Right cardiac atrium (tissue), 5 donors: Measurements from ENCODE around the gene SNHG17. TPM values are rescaled to one million over a fixed set of nuclear protein-coding genes. Genes with fewer than 3 reads are reported as not detected.
"Not testable (repeated sequence)": the region's sequence is repeated elsewhere in the genome, so short reads cannot be mapped to it uniquely, and the experiment has no call there.

ENCODE experiments used
- ATAC-seq, 2 donors: fragments of 200-7000 bp; cut with Tn5 transposase; one replicate each; pipeline versions ENCODE4 v1.8.0 to v1.9.1; 2020; ENCODE audit warnings: moderate library complexity in 2 of 2, mild to moderate bottlenecking in 1 of 2
- DNase-seq, 3 donors: peaks; one replicate each; pipeline ENCODE4 v3.0.0-alpha.2; 2020
- H3K27ac ChIP-seq: one replicate; pipeline ENCODE4 v1.5.1; 2013; ENCODE audit warnings: mild to moderate bottlenecking, low read length, control low read depth, moderate library complexity
- H3K27me3 ChIP-seq: one replicate; pipeline ENCODE4 v1.6.1; 2013; ENCODE audit not compliant: control insufficient read depth, insufficient read depth
- H3K4me1 ChIP-seq: one replicate; pipeline ENCODE4 v1.6.1; 2013; ENCODE audit warnings: low read length; ENCODE audit not compliant: control insufficient read depth, insufficient read depth
- H3K4me3 ChIP-seq: one replicate; pipeline ENCODE4 v1.5.1; 2013; ENCODE audit warnings: low read length, control low read depth
- H3K9me3 ChIP-seq: one replicate; pipeline ENCODE4 v1.6.1; 2013; ENCODE audit warnings: low read length; ENCODE audit not compliant: control insufficient read depth
- WGBS: extraction: QIAGEN DNeasy Blood & Tissue Kit; methylation state at CpG from one replicate; pipeline ENCODE4 v1.1.7; 2013; 5-methylcytosine and 5-hydroxymethylcytosine counted together
- intact Hi-C, 4 donors: fragments of 100-400 bp; cut with DNase I; formaldehyde crosslinking; loops; one replicate each; pipeline versions ENCODE4 v1.11.0 to v1.14.0; 2022 to 2023
- polyA plus RNA-seq: library from polyadenylated mRNA; stranded (reverse); fragments of 200-250 nt; gene quantifications from one replicate; pipeline ENCODE4 v1.2.3, GENCODE V29; 2013
- total RNA-seq, 4 donors: library from RNA; stranded (reverse); fragmentation: NEBNext Ultra II Directional; extraction: Animal tissue kit (Norgen Biotek cat#: 25700); gene quantifications; one replicate each; pipeline ENCODE4 v1.2.1, GENCODE V29; 2021
- donor health status: healthy with polysubstance abuse.
- donor health status: DM: no; HTN: yes; CAD: no.
- donor health status: DM: no; HTN: no; CAD: no.
- donor health status: DM: no; HTN: yes; CAD: no; lungs with severe emphysema.
- donor health status: DM: yes; HTN: yes; CAD: no.

The SNHG17 gene
- total and polyA plus RNA-seq, 5 donors: 8.1 to 36.8 (median 8.6) TPM

DNA sequence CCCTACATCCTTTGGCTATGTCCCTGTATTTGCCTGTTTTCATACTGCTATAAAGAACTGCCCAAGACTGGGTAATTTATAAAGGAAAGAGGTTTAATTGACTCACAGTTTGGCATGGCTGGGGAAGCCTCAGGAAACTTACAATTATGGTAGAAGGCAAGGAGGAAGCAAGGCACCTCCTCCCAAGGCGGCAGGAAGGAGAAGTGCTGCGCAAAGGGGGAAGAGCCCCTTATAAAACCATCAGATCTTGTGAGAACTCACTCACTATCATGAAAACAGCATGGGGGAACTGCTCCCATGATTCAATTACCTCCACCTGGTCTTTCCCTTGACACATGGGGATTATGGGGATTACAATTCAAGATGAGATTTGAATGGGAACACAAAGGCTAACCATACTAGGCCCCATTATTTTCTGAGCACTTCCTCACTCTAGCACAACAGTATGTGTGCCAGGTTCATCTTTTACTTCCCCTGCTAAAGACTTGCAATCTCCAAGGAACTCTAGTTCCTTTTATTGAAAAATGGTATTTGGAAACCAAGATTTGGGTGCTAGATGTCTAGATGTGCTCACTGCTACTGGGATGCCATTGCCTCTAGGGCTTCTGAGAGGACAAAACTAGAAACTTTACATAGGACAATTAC is 39.3 kb downstream of the SNHG17 start:
- DNase-seq, H3K9me3 ChIP-seq, H3K27ac ChIP-seq, H3K4me3 ChIP-seq, H3K27me3 ChIP-seq, H3K4me1 ChIP-seq: not testable (repeated sequence)
- peak; percentile 40 to 77 for ATAC-seq
- 60% methylated on average over 2 of the region's 2 CpGs for WGBS
- intact Hi-C loops: loop anchor here in 1 of 4 donors (10.0 kb wide), 1 partner anchor 171 kb away; no protein-coding TSS in a partner anchor

DNA sequence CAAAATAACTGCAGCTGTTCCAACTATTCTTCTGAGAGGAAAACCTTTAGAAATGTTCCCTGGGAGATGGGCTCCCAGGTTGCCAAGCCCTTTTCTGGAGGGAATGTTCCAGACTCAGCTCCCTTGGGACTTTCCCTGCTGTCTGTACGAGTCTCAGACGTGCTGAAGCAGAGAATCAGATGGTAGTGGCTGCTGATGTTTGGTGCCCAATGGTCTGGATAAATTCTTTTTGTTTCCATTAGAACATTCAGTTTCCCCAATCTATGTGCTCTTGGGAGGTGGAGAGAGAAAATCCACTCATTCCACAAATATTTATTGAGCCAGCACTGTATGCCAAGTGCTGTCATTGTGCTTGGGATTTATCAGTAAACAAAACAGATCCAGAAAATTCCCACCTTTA is 40.0 kb downstream of the SNHG17 start:
- intact Hi-C loops: loop anchor here in 1 of 4 donors (10.0 kb wide), 1 partner anchor 170 kb away; no protein-coding TSS in a partner anchor
- Histone ChIP-seq H3K4me3 (no peak overlapping the region), H3K27me3 (no peaks in the 10 kb centered on the region), H3K27ac (no peak overlapping the region), H3K9me3 (no peaks in the 10 kb centered on the region), H3K4me1 (no peaks in the 10 kb centered on the region)
- peak in 2 of 3 donors; percentile 28 to 67 for DNase-seq
- peak; percentile 84 to 87 for ATAC-seq
- WGBS: 35% methylated on average over 2 of the region's 2 CpGs

DNA sequence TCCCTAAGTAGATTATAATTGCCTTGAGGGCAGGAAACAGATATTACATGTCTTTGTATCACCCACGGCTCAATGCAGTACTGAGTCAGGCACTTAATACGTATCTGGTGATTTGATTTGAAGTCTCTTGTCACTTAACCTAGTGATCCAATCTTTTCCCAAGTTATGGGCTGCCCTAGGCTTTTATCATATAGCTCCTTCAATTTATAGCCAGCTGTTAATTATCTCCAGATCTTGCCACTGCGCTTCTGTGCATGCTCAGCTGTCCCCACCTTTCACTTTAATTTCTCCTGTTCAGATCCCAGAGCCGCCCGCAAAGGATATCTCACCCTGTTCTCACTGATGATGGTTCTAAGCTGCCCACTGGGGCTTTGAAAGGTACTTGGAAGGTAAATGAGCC is 41.9 kb downstream of the SNHG17 start:
- intact Hi-C loops: loop anchor here in 1 of 4 donors (10.0 kb wide), 1 partner anchor 168 kb away; no protein-coding TSS in a partner anchor

DNA sequence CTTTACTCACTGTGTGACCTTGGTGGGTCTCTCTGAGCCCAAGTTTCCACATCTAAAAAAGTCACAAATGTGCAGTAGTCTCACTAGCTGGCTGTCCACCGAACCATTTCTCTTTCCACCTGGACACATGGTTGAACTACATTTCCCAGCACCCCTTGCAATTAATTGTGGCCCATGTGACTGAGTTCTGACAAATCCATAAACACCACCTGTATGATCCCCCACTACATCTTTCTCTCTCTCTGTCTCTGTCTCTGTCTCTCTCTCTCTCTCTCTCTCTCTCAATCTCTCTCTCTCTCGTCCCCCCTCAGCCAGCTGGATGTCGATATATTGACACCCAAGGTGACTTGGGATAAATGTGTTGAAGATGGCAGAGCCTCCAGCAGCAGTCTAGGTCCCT is 42.8 kb downstream of the SNHG17 start:
- 67% methylated on average over 3 of the region's 3 CpGs for WGBS
- Histone ChIP-seq H3K4me3 (no peak overlapping the region), H3K27me3 (no peaks in the 10 kb centered on the region), H3K27ac (no peak overlapping the region), H3K4me1 (no peaks in the 10 kb centered on the region), H3K9me3 (no peaks in the 10 kb centered on the region)
- ATAC-seq: no peak
- no peak for DNase-seq
- intact Hi-C loops: loop anchor here in 1 of 4 donors (10.0 kb wide), 1 partner anchor 168 kb away; no protein-coding TSS in a partner anchor

More for the DNA sequence above, 41.9 kb downstream of the SNHG17 start:
- Histone ChIP-seq H3K4me1 (no peaks in the 10 kb centered on the region), H3K4me3 (no peak overlapping the region), H3K27me3 (no peaks in the 10 kb centered on the region), H3K27ac (no peak overlapping the region), H3K9me3 (no peaks in the 10 kb centered on the region)
- WGBS: 83% methylated on average over 5 of the region's 5 CpGs
- no peak for DNase-seq
- no peak for ATAC-seq

DNA sequence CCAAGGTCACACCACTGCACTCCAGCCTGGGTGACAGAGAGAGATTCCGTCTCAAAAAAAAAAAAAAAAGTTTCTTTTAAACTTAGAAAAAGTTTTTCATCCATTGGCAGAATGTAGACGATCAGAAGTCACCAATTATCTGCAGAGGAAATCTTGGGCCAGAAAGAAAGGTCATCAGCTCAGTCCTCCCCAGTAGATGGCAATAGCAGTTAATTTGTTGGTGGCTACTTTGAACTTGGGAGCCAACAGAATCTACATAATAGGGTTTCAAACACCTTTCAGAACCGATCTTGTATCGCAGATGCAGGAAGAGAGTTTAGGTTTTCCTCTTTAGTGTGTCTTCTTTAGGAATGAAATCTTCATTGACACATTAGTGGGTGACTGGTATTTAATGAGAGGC is 47.2 kb downstream of the SNHG17 start:
- Histone ChIP-seq H3K27ac (no peak overlapping the region), H3K4me1 (no peaks in the 10 kb centered on the region), H3K9me3 (no peaks in the 10 kb centered on the region), H3K4me3 (no peak overlapping the region), H3K27me3 (no peaks in the 10 kb centered on the region)
- whole genome bisulfite sequencing: 63% methylated on average over 4 of the region's 4 CpGs
- DNase-seq: no peak
- intact Hi-C loops: no loop called here
- no peak for ATAC-seq

DNA sequence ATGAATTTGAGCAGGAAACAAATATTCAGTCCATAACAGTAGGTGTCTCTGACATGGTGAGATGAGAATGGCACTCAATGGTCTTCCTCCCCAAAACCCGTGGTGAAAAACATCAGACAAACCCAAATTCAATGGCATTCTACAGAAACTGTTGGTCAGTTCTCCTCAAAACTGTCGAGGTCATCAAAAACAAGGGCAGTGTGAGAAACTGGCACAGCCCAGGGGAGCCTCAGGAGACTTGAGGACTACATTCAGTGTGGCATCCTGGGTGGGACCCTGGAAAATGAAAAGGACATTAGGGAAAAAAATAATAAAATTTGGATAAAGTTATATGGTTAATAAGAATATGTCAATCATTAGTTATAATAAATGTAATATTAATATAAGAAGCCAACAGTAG is 48.3 kb downstream of the SNHG17 start:
- no peaks in the 10 kb centered on the region for H3K27me3 ChIP-seq
- intact Hi-C loops: no loop called here
- no peak overlapping the region for H3K4me3 ChIP-seq
- WGBS: 64% methylated on average over 2 of the region's 2 CpGs
- ATAC-seq: no peak
- no peaks in the 10 kb centered on the region for H3K9me3 ChIP-seq
- no peaks in the 10 kb centered on the region for H3K4me1 ChIP-seq
- DNase-seq: no peak
- no peak overlapping the region for H3K27ac ChIP-seq

DNA sequence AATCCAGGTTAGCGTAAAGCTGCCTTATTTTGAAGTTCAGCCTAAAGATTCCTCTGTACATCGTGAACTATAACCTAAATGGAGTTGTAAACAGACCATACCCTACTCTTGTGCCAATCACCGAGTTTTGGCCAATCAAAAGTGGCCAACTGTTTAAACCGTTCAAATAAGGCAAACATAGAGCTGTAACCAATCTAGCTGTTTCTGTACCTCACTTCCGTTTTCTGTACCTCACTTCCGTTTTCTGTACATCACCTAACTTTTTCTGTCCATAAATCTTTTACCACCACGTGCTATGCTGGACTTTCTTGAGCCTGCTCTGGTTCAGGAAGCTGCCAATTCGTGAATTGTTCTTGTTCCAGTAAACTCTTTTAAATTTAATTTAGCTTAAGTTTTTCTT is 49.1 kb downstream of the SNHG17 start:
- Histone ChIP-seq H3K27me3 (no peaks in the 10 kb centered on the region), H3K4me1 (no peaks in the 10 kb centered on the region), H3K9me3 (no peaks in the 10 kb centered on the region), H3K27ac (no peak overlapping the region), H3K4me3 (no peak overlapping the region)
- ATAC-seq (no peak), DNase-seq (no peak)
- intact Hi-C loops: no loop called here
- WGBS: 85% methylated on average over 8 of the region's 8 CpGs

DNA sequence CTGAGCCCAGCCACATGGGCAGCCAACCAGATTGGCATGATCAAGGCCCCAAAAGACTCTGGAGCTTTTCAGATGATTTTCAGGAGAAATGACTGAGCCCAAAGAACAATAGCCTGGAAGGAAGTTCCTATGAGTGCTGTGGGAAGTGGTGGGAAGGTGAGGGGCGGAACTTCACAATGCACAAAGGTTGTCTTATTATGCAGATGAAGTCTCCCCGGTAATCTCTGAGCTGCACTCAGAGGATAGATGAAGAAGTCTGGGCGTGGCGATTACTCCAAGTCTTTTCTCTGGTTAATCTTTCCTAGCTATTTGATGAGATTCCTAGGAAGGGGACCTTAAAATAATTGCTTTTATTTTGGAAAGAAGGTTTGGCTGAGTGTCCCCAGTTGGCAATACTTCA is 52.0 kb downstream of the SNHG17 start:
- no peaks in the 10 kb centered on the region for H3K27me3 ChIP-seq
- intact Hi-C loops: no loop called here
- no peak overlapping the region for H3K27ac ChIP-seq
- ATAC-seq: no peak
- no peaks in the 10 kb centered on the region for H3K9me3 ChIP-seq
- H3K4me3 ChIP-seq: no peak overlapping the region
- no peaks in the 10 kb centered on the region for H3K4me1 ChIP-seq
- no peak for DNase-seq
- WGBS: 80% methylated on average over 4 of the region's 4 CpGs

DNA sequence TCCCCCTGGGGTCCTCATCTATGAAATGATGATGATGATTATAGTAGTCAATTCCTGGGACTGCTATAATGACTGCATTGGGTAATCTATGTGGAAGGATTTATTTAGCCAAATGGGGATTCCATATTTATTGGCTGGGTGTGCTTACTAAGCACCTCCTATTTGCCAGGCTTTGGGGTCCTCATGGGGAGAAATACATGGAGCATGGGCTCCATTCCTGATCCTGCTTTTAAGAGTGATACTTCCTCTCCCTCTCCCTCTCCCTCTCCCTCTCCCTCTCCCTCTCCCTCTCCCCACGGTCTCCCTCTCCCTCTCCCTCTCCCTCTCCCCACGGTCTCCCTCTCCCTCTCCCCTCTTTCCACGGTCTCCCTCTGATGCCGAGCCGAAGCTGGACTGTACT is 57.3 kb downstream of the SNHG17 start:
- ATAC-seq, DNase-seq, H3K4me1 ChIP-seq, H3K4me3 ChIP-seq, H3K27me3 ChIP-seq, H3K9me3 ChIP-seq, H3K27ac ChIP-seq, intact Hi-C loops: not testable (repeated sequence)
- no CpG with 5 or more reads among the region's 5 CpGs for WGBS

DNA sequence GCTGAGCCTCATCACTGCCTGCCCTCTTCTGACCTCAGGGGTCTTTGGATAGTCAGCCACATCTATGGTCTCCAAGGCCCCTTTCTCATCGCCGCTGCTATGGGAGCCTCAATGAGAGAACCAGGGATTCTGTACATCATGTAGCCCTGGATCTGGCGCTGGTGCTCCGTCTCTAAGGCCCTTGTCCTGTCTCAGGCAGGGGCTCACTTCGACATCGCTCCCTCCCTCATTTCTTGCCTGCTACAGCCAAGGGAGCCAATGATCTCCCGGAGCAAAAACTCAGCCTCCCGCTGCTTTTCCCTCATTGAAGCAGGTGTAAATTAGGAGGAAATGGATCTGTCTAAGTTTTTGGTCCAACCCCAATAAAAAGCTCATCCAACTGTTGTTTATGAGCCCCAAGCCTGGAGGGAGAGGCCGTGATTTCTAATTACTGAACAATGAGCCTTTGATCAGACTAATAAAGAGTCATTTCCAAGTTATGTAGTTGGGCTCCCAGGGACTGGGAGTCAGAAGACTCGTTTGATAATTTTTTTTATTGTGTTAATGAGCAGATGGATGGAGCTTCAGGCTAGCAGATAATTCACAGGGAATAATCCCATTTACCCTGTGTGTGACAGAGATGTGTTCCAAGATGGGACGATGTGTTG is 58.0 kb downstream of the SNHG17 start:
- intact Hi-C loops: no loop called here
- peaks cover 5% of the 10 kb centered on the region for H3K4me1 ChIP-seq
- H3K27ac ChIP-seq: no peak overlapping the region
- DNase-seq: no peak
- WGBS: 79% methylated on average over 11 of the region's 11 CpGs
- ATAC-seq: no peak
- H3K27me3 ChIP-seq: no peaks in the 10 kb centered on the region
- H3K4me3 ChIP-seq: no peak overlapping the region
- H3K9me3 ChIP-seq: no peaks in the 10 kb centered on the region

DNA sequence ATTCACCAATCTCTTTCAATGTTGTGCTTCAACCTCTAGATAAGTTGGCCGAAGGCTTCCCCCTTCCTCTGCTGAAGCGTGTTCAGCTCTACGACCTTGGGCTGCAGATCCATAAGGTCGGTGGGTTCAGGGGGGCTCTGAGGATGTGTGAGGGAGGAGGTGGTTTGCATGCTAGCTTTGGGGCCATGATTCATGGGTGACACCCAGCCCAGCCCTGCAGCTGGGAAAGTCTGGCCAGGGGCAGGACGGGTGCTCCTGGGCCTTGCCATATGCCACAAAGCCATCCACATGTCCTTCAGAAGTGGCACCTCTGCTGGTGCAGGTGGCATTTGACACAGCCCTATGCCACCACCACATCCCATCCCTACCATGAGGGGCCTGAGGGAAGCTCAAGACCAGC is 61.2 kb downstream of the SNHG17 start:
- peak; percentile 12 to 55 for ATAC-seq
- Histone ChIP-seq H3K9me3 (no peaks in the 10 kb centered on the region), H3K4me1 (peaks cover 5% of the 10 kb centered on the region), H3K27ac (no peak overlapping the region), H3K27me3 (no peaks in the 10 kb centered on the region), H3K4me3 (no peak overlapping the region)
- WGBS: 70% methylated on average over 5 of the region's 5 CpGs
- intact Hi-C loops: no loop called here
- DNase-seq: no peak
